Spleen (tissue), 11 donors: ENCODE data around the gene GAS2. TPM values are rescaled to one million over a fixed set of nuclear protein-coding genes. Genes with fewer than 3 reads are reported as not detected.
A peak's percentile ranks its signal among the peaks of the same experiment; 100 is the strongest.

Experiments used
- DNase-seq: peaks from one replicate; pipeline ENCODE4 v3.0.0-alpha.2; 2020
- H3K27ac ChIP-seq, 8 donors: fragments of 200-600 bp; sonication (generic) in 7 of 8; 1 replicate in 4 of 8; 2 replicates in 4 of 8; pipeline versions ENCODE4 v1.5.0 to v1.8.0; 2016 to 2021; ENCODE audit warnings: inconsistent platforms in 4 of 8, mild to moderate bottlenecking in 4 of 8, moderate library complexity in 1 of 8
- H3K27me3 ChIP-seq, 7 donors: fragments of 200-600 bp; sonication (generic) in 6 of 7; replicated peaks in 1 of 7; 1 replicate in 4 of 7; 2 replicates in 3 of 7; pipeline versions ENCODE4 v1.5.0 to v1.8.0; 2016 to 2021; ENCODE audit warnings: inconsistent platforms in 3 of 7, mild to moderate bottlenecking in 1 of 7
- H3K36me3 ChIP-seq, 6 donors: fragments of 200-600 bp; sonication (generic) in 5 of 6; 1 replicate in 4 of 6; 2 replicates in 2 of 6; pipeline versions ENCODE4 v1.5.0 to v1.8.0; 2016 to 2021; ENCODE audit warnings: inconsistent platforms in 2 of 6
- H3K4me1 ChIP-seq, 6 donors: fragments of 200-600 bp; sonication (generic) in 5 of 6; 1 replicate in 3 of 6; 2 replicates in 3 of 6; pipeline versions ENCODE4 v1.5.0 to v1.8.0; 2016 to 2021; ENCODE audit warnings: inconsistent platforms in 3 of 6
- H3K4me3 ChIP-seq, 8 donors: fragments of 200-600 bp; sonication (generic) in 7 of 8; 1 replicate in 4 of 8; 2 replicates in 4 of 8; pipeline versions ENCODE4 v1.5.0 to v1.8.0; 2016 to 2021; ENCODE audit warnings: inconsistent platforms in 4 of 8, mild to moderate bottlenecking in 4 of 8, moderate library complexity in 2 of 8
- H3K9me3 ChIP-seq, 8 donors: fragments of 200-600 bp; sonication (generic) in 7 of 8; 1 replicate in 4 of 8; 2 replicates in 4 of 8; pipeline versions ENCODE4 v1.5.0 to v1.8.0; 2016 to 2021; ENCODE audit warnings: inconsistent platforms in 4 of 8
- CTCF ChIP-seq, 11 experiments: fragments of 200-600 bp in 7 of 11; fragments of 450-650 bp in 4 of 11; sonication (generic) in 4 of 11; IDR thresholded peaks in 8 of 11; conservative IDR thresholded peaks in 3 of 11; 1 replicate in 7 of 11; 2 replicates in 4 of 11; pipeline versions ENCODE4 v1.4.0 to v1.8.0; 2016 to 2021; ENCODE audit warnings: antibody characterized with exemption in 11 of 11, inconsistent platforms in 4 of 11, mild to moderate bottlenecking in 1 of 11
- POLR2A ChIP-seq, 3 donors: fragments of 450-650 bp; IDR thresholded peaks; one replicate each; pipeline ENCODE4 v1.5.1; 2017; ENCODE audit warnings: antibody characterized with exemption in 3 of 3, mild to moderate bottlenecking in 1 of 3
- POLR2AphosphoS5 ChIP-seq, 3 donors: sonication (generic); formaldehyde crosslinking; IDR thresholded peaks; one replicate each; pipeline ENCODE4 v1.5.1; 2017; ENCODE audit warnings: antibody characterized with exemption in 3 of 3
- WGBS, 5 donors: extraction: QIAGEN DNeasy Blood & Tissue Kit in 3 of 5; methylation state at CpG; one replicate each; pipeline versions ENCODE4 v1.1.5 to v1.1.7; 2013 to 2018; 5-methylcytosine and 5-hydroxymethylcytosine counted together
- intact Hi-C: fragments of 100-400 bp; cut with DNase I; formaldehyde crosslinking; loops from one replicate; pipeline ENCODE4 v1.15.0; 2023; ENCODE audit warnings: low total_unique reads
- polyA plus RNA-seq, 3 donors: library from polyadenylated mRNA; stranded (reverse); fragments of 200-250 nt; gene quantifications; one replicate each; pipeline ENCODE4 v1.2.1, GENCODE V29; 2013
- total RNA-seq, 7 donors: library from RNA; depleted of rRNA in 3 of 7; stranded (reverse); fragments of >200 nt in 3 of 7; fragmentation: NEBNext Ultra II Directional in 4 of 7; extraction: Animal tissue kit (Norgen Biotek cat#: 25700) in 4 of 7; gene quantifications; one replicate each; pipeline versions ENCODE4 v1.1.0 to v1.2.1, GENCODE V29; 2016 to 2021
- donor health status: healthy with polysubstance abuse.
- donor health status: DM: no; HTN: no; CAD: no; lungs with moderate emphysema.
- donor health status: DM: no; HTN: no; CAD: no.
- donor health status: Bipolar disorder and iron deficiency.
- donor health status: healthy.
- donor health status: DM: no; HTN: no; CAD: no.
- donor health status: DM: yes; HTN: yes; CAD: no.

Gene GAS2
- total and polyA plus RNA-seq, 10 donors, result 1.1 to 9.1 (median 2.2) TPM

- Histone ChIP-seq H3K27ac (peak overlapping the region in 1 of 8 donors; percentile 65), H3K36me3 (no peaks in the 10 kb centered on the region), H3K4me1 (peaks cover 8 to 21% (median 17%) of the 10 kb centered on the region in 6 donors), H3K4me3 (no peak overlapping the region), H3K27me3 (no peaks in the 10 kb centered on the region), H3K9me3 (peaks cover 0 to 9% (median 0%) of the 10 kb centered on the region in 8 donors)
- no peak for DNase-seq
- WGBS, 5 donors, result 60 to 87% (median 80%) methylated on average over 2 of the region's 2 CpGs
- intact Hi-C loops, result no loop called here
- TF ChIP-seq POLR2A (IDR thresholded peaks at IDR 0.05) (no peak), POLR2AphosphoS5 (IDR thresholded peaks at IDR 0.05) (no peak), CTCF (IDR thresholded peaks at IDR 0.05 in 8 of 11, conservative IDR thresholded peaks at IDR 0.05 in 3 of 11) (no peak)
These were observed 141.0 kb downstream of the GAS2 start for GRCh38 chr11:22807391-22807790.

- H3K27me3 ChIP-seq, result no peaks in the 10 kb centered on the region
- H3K36me3 ChIP-seq, result no peaks in the 10 kb centered on the region
- no peak for DNase-seq
- TF ChIP-seq POLR2A (IDR thresholded peaks at IDR 0.05) (no peak), POLR2AphosphoS5 (IDR thresholded peaks at IDR 0.05) (no peak), CTCF (IDR thresholded peaks at IDR 0.05 in 8 of 11, conservative IDR thresholded peaks at IDR 0.05 in 3 of 11) (no peak)
- 52 to 75% (median 58%) methylated on average over 2 of the region's 2 CpGs for WGBS, 5 donors
- H3K4me3 ChIP-seq, result no peak overlapping the region
- peaks cover 0 to 9% (median 0%) of the 10 kb centered on the region in 8 donors for H3K9me3 ChIP-seq
- intact Hi-C loops, result no loop called here
- peaks cover 8 to 21% (median 17%) of the 10 kb centered on the region in 6 donors for H3K4me1 ChIP-seq
- H3K27ac ChIP-seq, result peak overlapping the region in 6 of 8 donors; percentile 10 to 65 (median 38)
These were observed 141.6 kb downstream of the GAS2 start for GRCh38 chr11:22807855-22808570.

DNA sequence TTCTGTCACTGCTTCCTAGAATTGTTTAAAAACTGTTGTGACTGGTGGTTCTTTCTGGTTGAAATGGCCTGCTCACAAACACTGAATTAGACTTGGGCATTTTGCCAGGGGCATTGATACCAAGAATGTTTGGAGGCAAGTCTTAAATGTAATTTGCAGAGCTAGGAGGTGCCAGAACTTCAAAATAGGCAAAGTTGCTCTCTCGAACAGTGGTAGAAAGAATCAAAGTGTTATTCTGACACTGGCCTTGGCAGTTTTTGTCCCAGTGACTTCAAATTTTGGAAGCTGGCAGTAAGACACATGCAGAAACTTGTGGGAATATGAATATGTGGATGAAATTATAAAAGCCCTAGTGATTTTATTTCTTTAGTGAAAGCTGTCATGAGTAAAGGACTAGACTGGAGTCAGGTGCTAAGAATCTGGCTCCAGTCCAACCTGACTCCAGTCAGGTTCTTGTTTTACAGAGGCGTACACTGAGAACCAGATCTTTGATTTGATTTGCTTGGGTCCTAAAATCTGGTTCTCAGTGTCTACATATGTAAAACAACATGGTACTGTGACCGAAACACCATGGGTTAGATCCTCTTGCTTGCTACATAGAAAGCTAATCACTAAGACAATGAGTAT, 142.3 kb downstream of the GAS2 start:
- Histone ChIP-seq H3K27ac (peak overlapping the region in 6 of 8 donors; percentile 10 to 65 (median 31)), H3K4me3 (no peak overlapping the region), H3K4me1 (peaks cover 8 to 21% (median 17%) of the 10 kb centered on the region in 6 donors), H3K9me3 (peaks cover 0 to 9% (median 0%) of the 10 kb centered on the region in 8 donors), H3K27me3 (no peaks in the 10 kb centered on the region), H3K36me3 (no peaks in the 10 kb centered on the region)
- no peak for DNase-seq
- intact Hi-C loops, result no loop called here
- no peak for TF ChIP-seq CTCF (IDR thresholded peaks at IDR 0.05 in 8 of 11, conservative IDR thresholded peaks at IDR 0.05 in 3 of 11)
- no peak for TF ChIP-seq POLR2A (IDR thresholded peaks at IDR 0.05)
- no peak for TF ChIP-seq POLR2AphosphoS5 (IDR thresholded peaks at IDR 0.05)
- WGBS, 5 donors, result 78 to 91% (median 88%) methylated on average over 3 of the region's 3 CpGs

DNA sequence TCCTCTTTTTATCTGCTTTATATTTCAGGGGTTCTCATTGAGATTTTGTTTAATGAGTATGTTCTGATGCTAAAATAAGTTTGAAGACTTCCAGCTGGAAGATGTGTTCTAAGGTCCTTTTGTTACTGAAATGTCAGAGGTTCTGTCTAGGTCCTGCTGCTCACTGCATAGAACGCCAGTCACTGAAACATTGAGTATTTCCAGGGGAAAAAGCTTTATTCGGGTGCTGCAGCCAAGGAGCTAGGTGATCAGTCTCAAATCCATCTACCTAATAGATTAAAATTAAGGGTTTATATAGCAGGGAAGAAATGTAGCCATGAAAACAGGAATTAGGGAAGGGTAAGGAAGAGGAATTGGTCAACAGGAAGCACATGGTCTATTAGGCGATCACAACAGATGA, 143.5 kb downstream of the GAS2 start:
- DNase-seq, result no peak
- TF ChIP-seq POLR2A (IDR thresholded peaks at IDR 0.05) (no peak), POLR2AphosphoS5 (IDR thresholded peaks at IDR 0.05) (no peak), CTCF (IDR thresholded peaks at IDR 0.05 in 8 of 11, conservative IDR thresholded peaks at IDR 0.05 in 3 of 11) (no peak)
- no peak overlapping the region for H3K4me3 ChIP-seq
- WGBS, 5 donors, result 64 to 94% (median 86%) methylated on average over 3 of the region's 3 CpGs
- no peaks in the 10 kb centered on the region for H3K27me3 ChIP-seq
- peaks cover 0 to 9% (median 0%) of the 10 kb centered on the region in 8 donors for H3K9me3 ChIP-seq
- intact Hi-C loops, result no loop called here
- peaks cover 8 to 21% (median 17%) of the 10 kb centered on the region in 6 donors for H3K4me1 ChIP-seq
- no peak overlapping the region for H3K27ac ChIP-seq
- no peaks in the 10 kb centered on the region for H3K36me3 ChIP-seq
